Measurements from ENCODE around the gene STMP1.

DNA sequence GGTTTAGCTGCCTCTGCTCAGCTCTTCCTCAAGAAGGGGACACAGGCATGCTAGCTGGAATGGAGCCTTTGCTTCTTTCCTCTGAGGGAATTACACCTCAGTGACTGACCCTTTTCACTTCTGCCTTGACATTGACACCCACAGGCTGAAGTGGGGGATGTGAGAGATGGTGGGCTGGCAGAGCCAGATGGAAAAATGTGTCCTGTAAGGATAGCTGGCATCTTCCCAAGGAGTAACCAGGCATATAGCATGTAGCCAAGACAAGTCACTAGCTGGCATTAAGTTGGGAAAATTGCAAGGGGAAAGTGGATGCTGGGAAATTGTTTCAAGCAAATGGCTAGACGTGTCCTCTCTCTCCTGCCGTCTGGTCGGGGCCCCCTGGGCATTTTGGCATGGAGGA lies 19.9 kb downstream of the STMP1 start:
- TF ChIP-seq NR2C2 (CRISPR knock-in tag; IDR thresholded peaks at IDR 0.05; ENCODE audit: borderline replicate concordance) (no peak), PHF20 (CRISPR knock-in tag; IDR thresholded peaks at IDR 0.05) (no peak), PHF8 (CRISPR knock-in tag; IDR thresholded peaks at IDR 0.05) (no peak), FLYWCH1 (CRISPR knock-in tag; IDR thresholded peaks at IDR 0.05) (no peak)
- TF ChIP-seq, protein P1, sequence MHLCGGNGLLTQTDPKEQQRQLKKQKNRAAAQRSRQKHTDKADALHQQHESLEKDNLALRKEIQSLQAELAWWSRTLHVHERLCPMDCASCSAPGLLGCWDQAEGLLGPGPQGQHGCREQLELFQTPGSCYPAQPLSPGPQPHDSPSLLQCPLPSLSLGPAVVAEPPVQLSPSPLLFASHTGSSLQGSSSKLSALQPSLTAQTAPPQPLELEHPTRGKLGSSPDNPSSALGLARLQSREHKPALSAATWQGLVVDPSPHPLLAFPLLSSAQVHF (CRISPR knock-in tag; IDR thresholded peaks at IDR 0.05): no peak
- TF ChIP-seq, protein P2, sequence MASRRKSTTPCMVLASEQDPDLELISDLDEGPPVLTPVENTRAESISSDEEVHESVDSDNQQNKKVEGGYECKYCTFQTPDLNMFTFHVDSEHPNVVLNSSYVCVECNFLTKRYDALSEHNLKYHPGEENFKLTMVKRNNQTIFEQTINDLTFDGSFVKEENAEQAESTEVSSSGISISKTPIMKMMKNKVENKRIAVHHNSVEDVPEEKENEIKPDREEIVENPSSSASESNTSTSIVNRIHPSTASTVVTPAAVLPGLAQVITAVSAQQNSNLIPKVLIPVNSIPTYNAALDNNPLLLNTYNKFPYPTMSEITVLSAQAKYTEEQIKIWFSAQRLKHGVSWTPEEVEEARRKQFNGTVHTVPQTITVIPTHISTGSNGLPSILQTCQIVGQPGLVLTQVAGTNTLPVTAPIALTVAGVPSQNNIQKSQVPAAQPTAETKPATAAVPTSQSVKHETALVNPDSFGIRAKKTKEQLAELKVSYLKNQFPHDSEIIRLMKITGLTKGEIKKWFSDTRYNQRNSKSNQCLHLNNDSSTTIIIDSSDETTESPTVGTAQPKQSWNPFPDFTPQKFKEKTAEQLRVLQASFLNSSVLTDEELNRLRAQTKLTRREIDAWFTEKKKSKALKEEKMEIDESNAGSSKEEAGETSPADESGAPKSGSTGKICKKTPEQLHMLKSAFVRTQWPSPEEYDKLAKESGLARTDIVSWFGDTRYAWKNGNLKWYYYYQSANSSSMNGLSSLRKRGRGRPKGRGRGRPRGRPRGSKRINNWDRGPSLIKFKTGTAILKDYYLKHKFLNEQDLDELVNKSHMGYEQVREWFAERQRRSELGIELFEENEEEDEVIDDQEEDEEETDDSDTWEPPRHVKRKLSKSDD (CRISPR knock-in tag; IDR thresholded peaks at IDR 0.05; ENCODE audit: low read depth): no peak
- TF ChIP-seq, protein P3, sequence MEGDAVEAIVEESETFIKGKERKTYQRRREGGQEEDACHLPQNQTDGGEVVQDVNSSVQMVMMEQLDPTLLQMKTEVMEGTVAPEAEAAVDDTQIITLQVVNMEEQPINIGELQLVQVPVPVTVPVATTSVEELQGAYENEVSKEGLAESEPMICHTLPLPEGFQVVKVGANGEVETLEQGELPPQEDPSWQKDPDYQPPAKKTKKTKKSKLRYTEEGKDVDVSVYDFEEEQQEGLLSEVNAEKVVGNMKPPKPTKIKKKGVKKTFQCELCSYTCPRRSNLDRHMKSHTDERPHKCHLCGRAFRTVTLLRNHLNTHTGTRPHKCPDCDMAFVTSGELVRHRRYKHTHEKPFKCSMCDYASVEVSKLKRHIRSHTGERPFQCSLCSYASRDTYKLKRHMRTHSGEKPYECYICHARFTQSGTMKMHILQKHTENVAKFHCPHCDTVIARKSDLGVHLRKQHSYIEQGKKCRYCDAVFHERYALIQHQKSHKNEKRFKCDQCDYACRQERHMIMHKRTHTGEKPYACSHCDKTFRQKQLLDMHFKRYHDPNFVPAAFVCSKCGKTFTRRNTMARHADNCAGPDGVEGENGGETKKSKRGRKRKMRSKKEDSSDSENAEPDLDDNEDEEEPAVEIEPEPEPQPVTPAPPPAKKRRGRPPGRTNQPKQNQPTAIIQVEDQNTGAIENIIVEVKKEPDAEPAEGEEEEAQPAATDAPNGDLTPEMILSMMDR (CRISPR knock-in tag; IDR thresholded peaks at IDR 0.05): no peak

Measured in HepG2 (cell line).